Aorta (tissue), 5 donors: ENCODE data around the gene MED23. TPM values are rescaled to one million over a fixed set of nuclear protein-coding genes. Genes with fewer than 3 reads are reported as not detected.
A peak's percentile ranks its signal among the peaks of the same experiment; 100 is the strongest.

ENCODE experiments used
- ATAC-seq: fragments of 200-7000 bp; cut with Tn5 transposase; one replicate; pipeline ENCODE4 v1.9.1; 2022; ENCODE audit warnings: moderate library complexity; ENCODE audit not compliant: low FRiP score
- DNase-seq, 2 donors: peaks; one replicate each; pipeline ENCODE4 v3.0.0-alpha.2; 2020
- H3K27ac ChIP-seq, 2 donors: one replicate each; pipeline ENCODE4 v1.5.1; 2013; ENCODE audit warnings: low read length in 2 of 2, mild to moderate bottlenecking in 2 of 2, moderate library complexity in 2 of 2, control low read depth in 1 of 2, inconsistent platforms in 1 of 2, low read depth in 1 of 2
- H3K27me3 ChIP-seq, 2 donors: one replicate each; pipeline ENCODE4 v1.6.1; 2013; ENCODE audit warnings: control low read depth in 1 of 2, low read length in 1 of 2, mild to moderate bottlenecking in 1 of 2, moderate library complexity in 1 of 2; ENCODE audit not compliant: insufficient read depth in 2 of 2, control insufficient read depth in 1 of 2
- H3K36me3 ChIP-seq, 2 donors: one replicate each; pipeline ENCODE4 v1.6.1; 2013; ENCODE audit warnings: control low read depth in 1 of 2, low read length in 1 of 2, mild to moderate bottlenecking in 1 of 2; ENCODE audit not compliant: insufficient read depth in 2 of 2, control insufficient read depth in 1 of 2
- H3K4me1 ChIP-seq, 2 donors: one replicate each; pipeline ENCODE4 v1.6.1; 2013; ENCODE audit warnings: low read length in 2 of 2, control low read depth in 1 of 2, mild to moderate bottlenecking in 1 of 2, moderate library complexity in 1 of 2; ENCODE audit not compliant: insufficient read depth in 2 of 2, control insufficient read depth in 1 of 2
- H3K4me3 ChIP-seq, 2 donors: one replicate each; pipeline ENCODE4 v1.5.1; 2013; ENCODE audit warnings: low read length in 2 of 2, control low read depth in 1 of 2, mild to moderate bottlenecking in 1 of 2
- H3K9me3 ChIP-seq: one replicate; pipeline ENCODE4 v1.6.1; 2013; ENCODE audit warnings: mild to moderate bottlenecking, low read length; ENCODE audit not compliant: control insufficient read depth
- WGBS, 2 donors: extraction: QIAGEN DNeasy Blood & Tissue Kit; methylation state at CpG; one replicate each; pipeline ENCODE4 v1.1.7; 2013; 5-methylcytosine and 5-hydroxymethylcytosine counted together
- intact Hi-C, 2 donors: fragments of 100-400 bp; cut with DNase I; formaldehyde crosslinking; loops; one replicate each; pipeline versions ENCODE4 v1.14.2 to v1.15.0; 2022
- polyA plus RNA-seq, 2 donors: library from polyadenylated mRNA; stranded (reverse); fragments of 200-250 nt; gene quantifications; one replicate each; pipeline ENCODE4 v1.2.3, GENCODE V29; 2013
- total RNA-seq, 2 donors: library from RNA; stranded (reverse); fragmentation: NEBNext Ultra II Directional; extraction: Animal tissue kit (Norgen Biotek cat#: 25700); gene quantifications; one replicate each; pipeline ENCODE4 v1.2.1, GENCODE V29; 2021
- donor health status: healthy with polysubstance abuse.
- donor health status: Bipolar disorder and iron deficiency.
- donor health status: DM: no; HTN: no; CAD: no.
- donor health status: DM: no; HTN: no; CAD: no.
- donor health status: DM: yes; HTN: yes; CAD: no.

The MED23 gene
- total and polyA plus RNA-seq, 4 donors, result 4.0 to 32.9 (median 23.5) TPM

- no peaks in the 10 kb centered on the region for H3K9me3 ChIP-seq
- no peak for ATAC-seq
- peaks cover 2 to 6% of the 10 kb centered on the region in 2 donors for H3K36me3 ChIP-seq
- DNase-seq, result no peak
- H3K27me3 ChIP-seq, result no peaks in the 10 kb centered on the region
- 49 to 68% methylated on average over 2 of the region's 2 CpGs for WGBS, 2 donors
- no peak overlapping the region for H3K27ac ChIP-seq
- intact Hi-C loops, result no loop called here
- no peak overlapping the region for H3K4me3 ChIP-seq
- no peaks in the 10 kb centered on the region for H3K4me1 ChIP-seq
These were observed 53.9 kb downstream of the MED23 start for GRCh38 chr6:131574133-131574532.

DNA sequence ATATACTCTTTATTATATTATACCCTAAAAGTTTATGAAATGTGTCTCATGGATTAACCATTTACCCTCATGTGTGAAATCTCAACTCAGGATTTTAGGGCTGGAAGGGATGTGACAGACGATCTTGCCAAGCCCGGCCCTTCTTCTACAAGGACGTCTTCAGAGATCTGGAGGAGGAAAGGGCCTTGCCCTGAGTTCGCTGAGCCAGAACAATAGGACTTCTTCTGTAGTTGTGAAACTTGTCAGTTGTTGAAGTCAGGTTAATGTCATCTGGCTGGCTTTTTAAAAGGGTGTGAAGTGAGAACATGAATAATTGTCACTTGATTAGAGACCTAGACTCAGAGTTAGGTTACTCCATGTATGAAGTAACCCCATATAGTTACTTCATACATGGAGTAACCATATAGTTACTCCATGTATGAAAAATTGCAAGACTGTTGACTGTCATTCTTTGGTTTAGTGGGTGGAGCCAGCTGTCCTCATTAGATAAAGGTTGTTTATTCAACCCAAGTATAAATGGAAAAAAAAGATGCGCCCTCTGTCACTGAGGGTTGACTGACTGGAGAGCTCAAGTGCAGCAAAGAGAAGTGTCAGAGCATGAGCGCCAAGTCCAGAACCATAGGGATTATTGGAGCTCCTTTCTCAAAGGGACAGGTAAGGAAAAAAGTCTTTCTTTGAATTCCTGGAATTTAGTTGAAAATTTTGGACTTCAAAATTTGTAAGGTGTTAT, 55.2 kb downstream of the MED23 start, which contains the start of gene ARG1:
ARG1 (plus strand) TSS at position 541 of the 730 bp plus-strand sequence; CDS start at position 598, 57 bp downstream.
- Histone ChIP-seq H3K4me3 (no peak within 1 kb of the TSS), H3K27ac (no peak within 1 kb of the TSS), H3K9me3 (no peaks in the 10 kb centered on the region), H3K36me3 (peaks cover 2 to 6% of the 10 kb centered on the region in 2 donors), H3K27me3 (no peaks in the 10 kb centered on the region), H3K4me1 (no peaks in the 10 kb centered on the region)
- WGBS, 2 donors, result 90 to 93% methylated on average over 6 of the region's 6 CpGs
- ATAC-seq (no peak), DNase-seq (no peak)
- intact Hi-C loops, result no loop called here

- intact Hi-C loops, result no loop called here
- Histone ChIP-seq H3K27ac (no peak overlapping the region), H3K36me3 (peaks cover 0 to 2% of the 10 kb centered on the region in 2 donors), H3K4me1 (no peaks in the 10 kb centered on the region), H3K27me3 (no peaks in the 10 kb centered on the region), H3K4me3 (no peak overlapping the region), H3K9me3 (no peaks in the 10 kb centered on the region)
- 72% methylated on average over 4 of the region's 4 CpGs for WGBS, 2 donors
- no peak for ATAC-seq
- no peak for DNase-seq
These were observed 59.3 kb downstream of the MED23 start for GRCh38 chr6:131568726-131569125.

DNA sequence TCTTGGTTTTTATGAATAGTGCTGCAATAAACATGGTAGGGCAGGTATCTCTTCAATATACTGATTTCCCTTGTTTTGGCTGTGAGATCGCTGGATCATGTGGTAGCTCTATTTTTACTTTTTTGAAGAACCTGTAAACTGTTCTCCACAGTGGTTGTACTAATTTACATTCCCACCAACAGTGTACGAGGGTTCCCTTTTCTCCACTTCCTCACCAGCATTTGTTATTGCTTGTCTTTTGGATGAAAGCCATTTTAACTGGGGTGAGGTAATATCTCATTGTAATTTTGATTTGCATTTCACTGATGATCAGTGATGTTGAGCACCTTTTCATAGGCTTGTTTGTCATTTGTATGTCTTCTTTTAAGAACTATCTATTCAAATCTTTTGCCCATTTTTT, 63.0 kb downstream of the MED23 start:
- Histone ChIP-seq H3K27ac (no peak overlapping the region), H3K27me3 (no peaks in the 10 kb centered on the region), H3K4me3 (no peak overlapping the region), H3K9me3 (no peaks in the 10 kb centered on the region), H3K36me3 (no peaks in the 10 kb centered on the region), H3K4me1 (no peaks in the 10 kb centered on the region)
- intact Hi-C loops, result no loop called here
- DNase-seq (no peak), ATAC-seq (no peak)
- 61 to 67% methylated on average over 2 of the region's 2 CpGs for WGBS, 2 donors

GRCh38 chr6:131561925-131562707, 65.9 kb downstream of the MED23 start:
- ATAC-seq (no peak), DNase-seq (no peak)
- Histone ChIP-seq H3K27ac (no peak overlapping the region), H3K4me1 (no peaks in the 10 kb centered on the region), H3K36me3 (no peaks in the 10 kb centered on the region), H3K4me3 (no peak overlapping the region), H3K9me3 (no peaks in the 10 kb centered on the region), H3K27me3 (no peaks in the 10 kb centered on the region)
- intact Hi-C loops, result no loop called here
- 85 to 89% methylated on average over 4 of the region's 4 CpGs for WGBS, 2 donors

GRCh38 chr6:131558922-131559321, 69.1 kb downstream of the MED23 start:
- intact Hi-C loops, result no loop called here
- Histone ChIP-seq H3K9me3 (no peaks in the 10 kb centered on the region), H3K4me1 (no peaks in the 10 kb centered on the region), H3K27me3 (no peaks in the 10 kb centered on the region), H3K27ac (no peak overlapping the region), H3K4me3 (no peak overlapping the region), H3K36me3 (no peaks in the 10 kb centered on the region)
- 74 to 80% methylated on average over 4 of the region's 4 CpGs for WGBS, 2 donors
- DNase-seq (no peak), ATAC-seq (peak; percentile 38)

DNA sequence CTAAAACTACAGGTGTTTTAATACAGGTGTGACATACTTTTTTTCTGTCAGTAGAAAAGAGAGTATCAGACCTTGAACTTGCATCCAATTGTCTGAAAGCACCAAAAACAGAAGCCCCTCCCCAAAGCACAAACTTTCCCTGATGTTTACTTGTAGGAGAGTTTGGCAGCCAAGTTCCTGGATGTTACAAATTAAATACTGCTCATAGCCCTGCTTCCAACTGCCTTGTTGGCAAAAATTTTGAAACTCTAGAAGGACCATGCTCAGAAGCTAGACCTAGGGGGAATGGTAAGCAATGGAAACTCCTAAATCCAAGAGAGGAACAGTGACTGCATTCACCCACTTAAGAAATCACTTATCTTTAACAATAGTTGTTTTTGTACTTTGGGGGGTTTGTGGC, 72.0 kb downstream of the MED23 start:
- intact Hi-C loops, result no loop called here
- H3K27ac ChIP-seq, result no peak overlapping the region
- H3K9me3 ChIP-seq, result no peaks in the 10 kb centered on the region
- ATAC-seq (no peak), DNase-seq (no peak)
- H3K4me1 ChIP-seq, result no peaks in the 10 kb centered on the region
- H3K27me3 ChIP-seq, result no peaks in the 10 kb centered on the region
- no peak overlapping the region for H3K4me3 ChIP-seq
- H3K36me3 ChIP-seq, result no peaks in the 10 kb centered on the region

DNA sequence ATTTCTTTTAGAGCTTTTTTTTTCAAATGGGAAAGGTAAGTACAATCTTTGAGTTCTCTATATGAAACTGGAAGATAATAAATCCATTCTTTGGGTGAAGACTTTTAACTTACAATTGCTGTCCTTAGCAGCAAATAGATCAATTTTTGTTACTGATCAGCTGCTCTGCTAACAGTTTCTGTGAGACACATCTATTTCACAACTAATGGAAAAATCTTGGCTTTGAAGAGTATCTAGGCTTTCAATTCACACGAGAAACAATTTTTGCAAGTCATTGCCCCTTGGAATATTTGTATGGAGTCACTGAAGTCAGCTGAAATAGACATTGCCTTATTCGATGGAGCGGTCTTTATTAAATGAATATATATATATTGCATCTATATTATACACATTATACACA, 75.5 kb downstream of the MED23 start:
- Histone ChIP-seq H3K4me1 (no peaks in the 10 kb centered on the region), H3K9me3 (no peaks in the 10 kb centered on the region), H3K36me3 (no peaks in the 10 kb centered on the region), H3K27ac (no peak overlapping the region), H3K27me3 (no peaks in the 10 kb centered on the region), H3K4me3 (no peak overlapping the region)
- DNase-seq (no peak), ATAC-seq (no peak)
- intact Hi-C loops, result no loop called here
- WGBS, 2 donors, result 83 to 88% methylated on average over 3 of the region's 3 CpGs

DNA sequence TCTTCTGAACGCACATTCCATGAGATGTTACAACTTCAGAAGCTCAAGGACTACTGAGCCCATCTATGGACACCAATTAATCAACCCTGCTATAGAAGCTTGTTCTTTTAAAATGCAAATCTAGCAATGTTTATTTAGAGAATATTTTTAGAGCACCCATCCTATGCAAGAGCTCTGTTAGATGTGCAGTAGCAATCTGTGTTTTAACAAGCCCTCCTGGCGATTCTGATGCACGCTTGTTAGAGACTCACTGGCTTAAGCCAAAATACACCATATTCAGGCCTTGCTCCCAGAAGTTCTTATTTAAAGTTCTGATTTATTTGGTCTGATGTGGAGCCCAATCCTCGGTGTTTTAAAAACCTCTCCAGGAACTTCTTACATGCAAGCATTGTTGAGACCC, 76.1 kb downstream of the MED23 start:
- no peak for ATAC-seq
- intact Hi-C loops, result no loop called here

More for the DNA sequence above, 76.1 kb downstream of the MED23 start:
- no peak for DNase-seq
- WGBS, 2 donors, result 20 to 22% methylated on average over 4 of the region's 4 CpGs
- no peaks in the 10 kb centered on the region for H3K4me1 ChIP-seq
- H3K9me3 ChIP-seq, result no peaks in the 10 kb centered on the region
- no peak overlapping the region for H3K27ac ChIP-seq
- H3K4me3 ChIP-seq, result no peak overlapping the region
- no peaks in the 10 kb centered on the region for H3K36me3 ChIP-seq
- no peaks in the 10 kb centered on the region for H3K27me3 ChIP-seq
